Activated naive CD8-positive, alpha-beta T cell (primary cell): ENCODE measurements around the gene ILDR2.
"Not testable (repeated sequence)": the region's sequence is repeated elsewhere in the genome, so short reads cannot be mapped to it uniquely, and the experiment has no call there.

Source experiments
- H3K27ac Mint-ChIP-seq: one replicate; pipeline ENCODE4 v1.8.0; 2021; ENCODE audit warnings: mixed read lengths
- H3K27me3 Mint-ChIP-seq: one replicate; pipeline ENCODE4 v1.8.0; 2021; ENCODE audit warnings: mixed read lengths
- H3K36me3 Mint-ChIP-seq: one replicate; pipeline ENCODE4 v1.8.0; 2021; ENCODE audit warnings: mixed read lengths
- H3K4me1 Mint-ChIP-seq: one replicate; pipeline ENCODE4 v1.8.0; 2021; ENCODE audit warnings: low read depth, mixed read lengths
- H3K4me3 Mint-ChIP-seq: one replicate; pipeline ENCODE4 v1.8.0; 2021; ENCODE audit warnings: mild to moderate bottlenecking, mixed read lengths
- H3K9me3 Mint-ChIP-seq: one replicate; pipeline ENCODE4 v1.8.0; 2021; ENCODE audit warnings: low read depth, mixed read lengths

ILDR2 gene

GRCh38 chr1:166899769-166900168 is 75.6 kb downstream of the ILDR2 start:
- H3K4me3 Mint-ChIP-seq, result no peak overlapping the region
- peaks cover 7% of the 10 kb centered on the region for H3K9me3 Mint-ChIP-seq
- peaks cover 8% of the 10 kb centered on the region for H3K27me3 Mint-ChIP-seq
- peaks cover 5% of the 10 kb centered on the region for H3K36me3 Mint-ChIP-seq
- H3K27ac Mint-ChIP-seq, result no peak overlapping the region
- no peaks in the 10 kb centered on the region for H3K4me1 Mint-ChIP-seq

GRCh38 chr1:166895766-166896165 is 79.6 kb downstream of the ILDR2 start:
- H3K4me1 Mint-ChIP-seq, result no peaks in the 10 kb centered on the region
- peaks cover 5% of the 10 kb centered on the region for H3K36me3 Mint-ChIP-seq
- H3K9me3 Mint-ChIP-seq, result peaks cover 7% of the 10 kb centered on the region
- peaks cover 16% of the 10 kb centered on the region for H3K27me3 Mint-ChIP-seq
- no peak overlapping the region for H3K27ac Mint-ChIP-seq
- H3K4me3 Mint-ChIP-seq, result no peak overlapping the region

GRCh38 chr1:166889776-166890175 is 85.6 kb downstream of the ILDR2 start:
- Mint-ChIP-seq H3K27ac (no peak overlapping the region), H3K36me3 (no peaks in the 10 kb centered on the region), H3K9me3 (no peaks in the 10 kb centered on the region), H3K4me1 (peaks cover 7% of the 10 kb centered on the region), H3K27me3 (peaks cover 20% of the 10 kb centered on the region), H3K4me3 (no peak overlapping the region)

GRCh38 chr1:166888373-166889111 is 86.8 kb downstream of the ILDR2 start:
- peaks cover 17% of the 10 kb centered on the region for H3K4me1 Mint-ChIP-seq
- H3K27me3 Mint-ChIP-seq, result peaks cover 15% of the 10 kb centered on the region
- H3K36me3 Mint-ChIP-seq, result no peaks in the 10 kb centered on the region
- no peak overlapping the region for H3K4me3 Mint-ChIP-seq
- no peaks in the 10 kb centered on the region for H3K9me3 Mint-ChIP-seq
- no peak overlapping the region for H3K27ac Mint-ChIP-seq

GRCh38 chr1:166884971-166885370 is 90.4 kb downstream of the ILDR2 start:
- Mint-ChIP-seq H3K36me3 (no peaks in the 10 kb centered on the region), H3K27ac (no peak overlapping the region)

GRCh38 chr1:166884040-166884642 is 91.2 kb downstream of the ILDR2 start:
- Mint-ChIP-seq H3K27ac (no peak overlapping the region), H3K4me3 (no peak overlapping the region)

More at GRCh38 chr1:166884971-166885370, 90.4 kb downstream of the ILDR2 start:
- H3K27me3 Mint-ChIP-seq, result peaks cover 17% of the 10 kb centered on the region
- H3K4me3 Mint-ChIP-seq, result no peak overlapping the region
- no peaks in the 10 kb centered on the region for H3K9me3 Mint-ChIP-seq
- peaks cover 19% of the 10 kb centered on the region for H3K4me1 Mint-ChIP-seq

GRCh38 chr1:166882893-166883292 is 92.4 kb downstream of the ILDR2 start:
- no peak overlapping the region for H3K27ac Mint-ChIP-seq
- H3K4me1 Mint-ChIP-seq, result peaks cover 19% of the 10 kb centered on the region
- H3K27me3 Mint-ChIP-seq, result peaks cover 13% of the 10 kb centered on the region
- no peak overlapping the region for H3K4me3 Mint-ChIP-seq
- H3K9me3 Mint-ChIP-seq, result no peaks in the 10 kb centered on the region
- no peaks in the 10 kb centered on the region for H3K36me3 Mint-ChIP-seq

More at GRCh38 chr1:166884040-166884642, 91.2 kb downstream of the ILDR2 start:
- Mint-ChIP-seq H3K9me3 (no peaks in the 10 kb centered on the region), H3K27me3 (peaks cover 17% of the 10 kb centered on the region), H3K36me3 (no peaks in the 10 kb centered on the region), H3K4me1 (peaks cover 19% of the 10 kb centered on the region)

- H3K4me1 Mint-ChIP-seq, result peaks cover 30% of the 10 kb centered on the region
- not testable (repeated sequence) for H3K27ac Mint-ChIP-seq, H3K36me3 Mint-ChIP-seq, H3K4me3 Mint-ChIP-seq, H3K27me3 Mint-ChIP-seq, H3K9me3 Mint-ChIP-seq
Observed at GRCh38 chr1:166878173-166878917, 97.0 kb downstream of the ILDR2 start.

- Mint-ChIP-seq H3K27ac (peak overlapping the region; percentile 99), H3K4me1 (peaks cover 44% of the 10 kb centered on the region), H3K9me3 (no peaks in the 10 kb centered on the region), H3K36me3 (peaks cover 4% of the 10 kb centered on the region), H3K4me3 (peak overlapping the region; percentile 98), H3K27me3 (no peaks in the 10 kb centered on the region)
Observed at GRCh38 chr1:166876540-166876838, 98.9 kb downstream of the ILDR2 start.

GRCh38 chr1:166875734-166876539 is 99.4 kb downstream of the ILDR2 start, which contains the start of gene TADA1:
Gene TADA1, minus strand, starts transcription at chr1:166876264. Its CDS starts 31 bp downstream, at chr1:166876233.
- Mint-ChIP-seq H3K4me3 (peak within 1 kb of the TSS; percentile 98), H3K27ac (peak within 1 kb of the TSS; percentile 99), H3K9me3 (no peaks in the 10 kb centered on the region), H3K4me1 (peaks cover 50% of the 10 kb centered on the region), H3K36me3 (peaks cover 4% of the 10 kb centered on the region), H3K27me3 (no peaks in the 10 kb centered on the region)

GRCh38 chr1:166875302-166875733 is 100.0 kb downstream of the ILDR2 start:
- Mint-ChIP-seq H3K36me3 (peaks cover 4% of the 10 kb centered on the region), H3K4me1 (peaks cover 55% of the 10 kb centered on the region), H3K9me3 (no peaks in the 10 kb centered on the region), H3K27me3 (no peaks in the 10 kb centered on the region), H3K4me3 (peak overlapping the region; percentile 98), H3K27ac (peak overlapping the region; percentile 81)

- H3K27ac Mint-ChIP-seq, result no peak overlapping the region
Observed at GRCh38 chr1:166874464-166874863, 100.9 kb downstream of the ILDR2 start.

GRCh38 chr1:166870584-166870983 is 104.8 kb downstream of the ILDR2 start:
- no peak overlapping the region for H3K27ac Mint-ChIP-seq
- H3K36me3 Mint-ChIP-seq, result peaks cover 6% of the 10 kb centered on the region
- no peak overlapping the region for H3K4me3 Mint-ChIP-seq
- H3K27me3 Mint-ChIP-seq, result no peaks in the 10 kb centered on the region
- peaks cover 57% of the 10 kb centered on the region for H3K4me1 Mint-ChIP-seq
- no peaks in the 10 kb centered on the region for H3K9me3 Mint-ChIP-seq

More at GRCh38 chr1:166874464-166874863, 100.9 kb downstream of the ILDR2 start:
- H3K36me3 Mint-ChIP-seq, result peaks cover 4% of the 10 kb centered on the region
- H3K27me3 Mint-ChIP-seq, result no peaks in the 10 kb centered on the region
- H3K4me3 Mint-ChIP-seq, result peak overlapping the region; percentile 63
- peaks cover 61% of the 10 kb centered on the region for H3K4me1 Mint-ChIP-seq
- H3K9me3 Mint-ChIP-seq, result no peaks in the 10 kb centered on the region

- Mint-ChIP-seq H3K27ac (no peak overlapping the region), H3K4me1 (peaks cover 48% of the 10 kb centered on the region), H3K27me3 (no peaks in the 10 kb centered on the region), H3K4me3 (no peak overlapping the region), H3K36me3 (peaks cover 6% of the 10 kb centered on the region), H3K9me3 (no peaks in the 10 kb centered on the region)
Observed at GRCh38 chr1:166869318-166870099, 105.8 kb downstream of the ILDR2 start.
